Prostate gland (tissue), 2 donors: ENCODE measurements around the gene E4F1.

Source experiments
- POLR2AphosphoS5 ChIP-seq: sonication (generic); formaldehyde crosslinking; IDR thresholded peaks from one replicate; pipeline ENCODE4 v1.6.1; 2017; ENCODE audit warnings: antibody characterized with exemption
- TF ChIP-seq, protein P1 (sequence below), 4 experiments: fragments of 200-600 bp in 2 of 4; fragments of 450-650 bp in 2 of 4; sonication (generic) in 2 of 4; IDR thresholded peaks; 1 replicate in 3 of 4; 2 replicates in 1 of 4; pipeline ENCODE4 v1.5.1; 2016 to 2019; ENCODE audit warnings: antibody characterized with exemption in 4 of 4, mild to moderate bottlenecking in 2 of 4, moderate library complexity in 2 of 4

DNA sequence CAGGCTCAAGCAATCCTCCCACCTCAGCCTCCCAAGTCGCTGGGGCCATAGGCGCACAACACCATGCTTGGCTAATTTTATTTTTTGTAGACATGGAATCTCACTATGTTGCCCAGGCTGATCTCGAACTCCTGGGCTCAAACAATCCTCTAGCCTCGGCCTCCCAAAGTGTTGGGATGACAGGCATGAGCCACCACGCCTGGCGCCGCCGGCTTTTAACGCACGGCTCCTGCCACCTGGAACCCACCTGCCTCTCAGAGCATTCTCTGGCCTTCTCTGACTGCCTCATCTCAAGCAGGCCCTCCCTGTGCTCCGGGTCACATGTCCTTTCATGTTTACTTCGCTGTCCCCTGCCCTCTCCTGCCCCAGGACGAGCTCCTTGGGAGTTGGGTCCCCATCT, 37.3 kb upstream of the E4F1 start:
- TF ChIP-seq, protein P1, sequence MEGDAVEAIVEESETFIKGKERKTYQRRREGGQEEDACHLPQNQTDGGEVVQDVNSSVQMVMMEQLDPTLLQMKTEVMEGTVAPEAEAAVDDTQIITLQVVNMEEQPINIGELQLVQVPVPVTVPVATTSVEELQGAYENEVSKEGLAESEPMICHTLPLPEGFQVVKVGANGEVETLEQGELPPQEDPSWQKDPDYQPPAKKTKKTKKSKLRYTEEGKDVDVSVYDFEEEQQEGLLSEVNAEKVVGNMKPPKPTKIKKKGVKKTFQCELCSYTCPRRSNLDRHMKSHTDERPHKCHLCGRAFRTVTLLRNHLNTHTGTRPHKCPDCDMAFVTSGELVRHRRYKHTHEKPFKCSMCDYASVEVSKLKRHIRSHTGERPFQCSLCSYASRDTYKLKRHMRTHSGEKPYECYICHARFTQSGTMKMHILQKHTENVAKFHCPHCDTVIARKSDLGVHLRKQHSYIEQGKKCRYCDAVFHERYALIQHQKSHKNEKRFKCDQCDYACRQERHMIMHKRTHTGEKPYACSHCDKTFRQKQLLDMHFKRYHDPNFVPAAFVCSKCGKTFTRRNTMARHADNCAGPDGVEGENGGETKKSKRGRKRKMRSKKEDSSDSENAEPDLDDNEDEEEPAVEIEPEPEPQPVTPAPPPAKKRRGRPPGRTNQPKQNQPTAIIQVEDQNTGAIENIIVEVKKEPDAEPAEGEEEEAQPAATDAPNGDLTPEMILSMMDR (IDR thresholded peaks at IDR 0.05), result no peak
- no peak for TF ChIP-seq POLR2AphosphoS5
